Effector CD8-positive, alpha-beta T cell (primary cell): ENCODE results near the gene THTPA.
"Not testable (repeated sequence)": the region's sequence is repeated elsewhere in the genome, so short reads cannot be mapped to it uniquely, and the experiment has no call there.

ENCODE experiments used
- DNase-seq: peaks from one replicate; lab custom pipeline; 2025; lab: John Stamatoyannopoulos, UW

Gene THTPA

DNA sequence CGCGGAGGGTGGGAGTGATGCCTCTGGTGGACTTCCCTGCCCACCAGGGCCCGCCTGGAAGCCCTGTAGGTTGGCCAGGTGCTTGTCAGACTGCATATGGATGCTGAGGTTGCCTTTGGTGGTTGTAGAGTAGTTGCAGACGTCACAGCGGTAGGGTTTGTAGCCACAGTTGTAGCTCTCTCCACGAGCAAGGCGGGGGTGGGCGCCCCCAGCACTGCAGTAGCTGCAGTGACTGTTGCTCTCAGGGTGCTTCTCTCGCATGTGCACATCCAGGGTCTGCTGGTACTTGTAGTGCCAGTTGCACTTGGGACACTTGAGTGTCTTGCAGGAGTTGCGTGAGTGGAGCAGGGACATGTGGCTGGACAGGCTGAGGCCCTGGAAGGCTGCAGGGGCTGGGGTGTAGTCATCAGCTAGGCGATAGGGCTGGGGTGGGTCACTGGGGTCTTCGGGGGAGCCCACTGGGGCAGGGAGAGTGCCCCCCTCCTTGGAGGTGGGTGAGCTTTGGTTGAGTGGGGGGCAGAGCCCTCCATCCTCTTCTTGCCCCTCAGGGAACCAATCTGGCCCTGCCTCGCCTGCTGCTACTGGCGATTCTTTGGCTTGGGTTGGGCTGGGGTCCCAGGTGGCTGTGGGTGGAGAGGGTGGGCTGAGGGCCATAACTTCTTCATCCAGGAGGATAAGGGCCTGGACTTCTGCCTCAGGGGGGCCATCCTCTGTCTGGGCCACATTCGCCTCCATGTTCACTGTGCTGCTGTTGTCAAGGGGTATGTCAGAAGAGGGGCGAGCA lies 22.2 kb upstream of the THTPA start:
- DNase-seq, result no peak

DNA sequence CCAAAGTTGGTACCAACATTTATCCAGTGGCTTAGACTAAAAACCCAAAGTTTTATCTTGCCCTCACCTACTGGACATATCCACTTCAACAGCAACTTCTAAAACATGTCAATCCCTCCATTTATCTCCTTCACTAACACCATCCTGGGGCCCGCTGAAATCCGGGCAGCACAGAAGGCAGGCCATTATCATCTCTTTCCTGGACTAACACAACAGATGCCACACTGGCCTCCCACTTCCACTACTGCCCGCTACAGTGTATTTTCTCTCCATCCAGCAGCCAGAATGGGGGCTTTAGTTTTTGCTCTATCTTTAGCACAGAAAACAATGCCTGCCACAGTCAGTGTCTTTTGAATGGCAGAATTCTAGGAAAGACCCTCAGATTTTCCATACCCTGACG lies 20.1 kb upstream of the THTPA start:
- DNase-seq, result no peak

- no peak for DNase-seq
Measured at GRCh38 chr14:23536494-23536893, 19.6 kb upstream of the THTPA start.

DNA sequence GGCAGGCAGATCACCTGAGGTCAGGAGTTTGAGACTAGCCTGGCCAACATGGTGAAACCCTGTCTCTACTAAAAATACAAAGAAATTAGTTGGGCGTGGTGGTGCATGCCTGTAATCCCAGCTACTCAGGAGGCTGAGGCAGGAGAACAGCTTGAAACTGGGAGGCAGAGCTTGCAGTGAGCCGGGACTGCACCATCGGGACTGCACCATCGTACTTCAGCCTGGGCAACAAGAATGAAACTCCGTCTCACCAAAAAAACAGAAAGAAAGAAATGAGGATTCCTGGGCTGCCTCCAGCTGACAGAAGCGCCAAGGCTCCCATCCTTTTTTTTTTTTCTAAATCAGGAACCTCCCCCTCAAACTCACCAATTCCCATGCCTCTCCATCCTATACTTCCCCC lies 19.2 kb upstream of the THTPA start:
- not testable (repeated sequence) for DNase-seq

DNA sequence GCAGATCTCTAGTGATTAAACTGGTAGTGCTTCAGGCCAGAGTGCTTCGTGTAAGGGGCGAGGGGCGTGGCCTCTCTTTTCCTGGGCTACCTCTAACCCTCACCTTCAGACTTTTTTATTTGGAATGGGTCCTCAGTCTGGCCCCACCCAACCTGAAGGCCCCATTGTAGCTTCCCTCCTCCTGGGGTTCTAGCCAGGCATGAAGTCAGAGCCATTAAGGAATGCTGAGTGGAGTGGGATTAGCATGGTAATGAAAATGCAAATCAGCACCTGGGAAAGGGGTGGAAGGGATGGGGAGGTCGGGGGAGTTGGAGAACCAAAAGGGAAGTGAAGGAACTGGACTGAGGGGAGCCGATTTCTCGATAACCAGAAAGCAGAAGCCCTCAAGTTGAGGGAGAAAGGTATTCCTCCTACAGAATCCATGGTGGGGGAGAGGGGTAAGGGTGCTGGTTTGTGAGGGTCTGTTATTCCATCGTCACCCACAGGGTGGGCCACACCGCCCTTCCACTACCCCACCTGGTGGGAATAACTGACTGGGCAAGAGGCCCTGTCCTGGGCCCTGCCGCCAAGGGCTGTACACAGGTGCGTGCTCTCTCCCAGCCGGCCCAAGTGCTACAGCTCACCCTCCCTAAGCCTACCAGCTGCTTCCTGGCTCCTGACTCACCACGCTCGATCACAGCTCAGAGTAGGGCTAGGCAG lies 18.6 kb upstream of the THTPA start:
- DNase-seq, result no peak

- no peak for DNase-seq
Measured at GRCh38 chr14:23538050-23538718, 17.9 kb upstream of the THTPA start.

DNA sequence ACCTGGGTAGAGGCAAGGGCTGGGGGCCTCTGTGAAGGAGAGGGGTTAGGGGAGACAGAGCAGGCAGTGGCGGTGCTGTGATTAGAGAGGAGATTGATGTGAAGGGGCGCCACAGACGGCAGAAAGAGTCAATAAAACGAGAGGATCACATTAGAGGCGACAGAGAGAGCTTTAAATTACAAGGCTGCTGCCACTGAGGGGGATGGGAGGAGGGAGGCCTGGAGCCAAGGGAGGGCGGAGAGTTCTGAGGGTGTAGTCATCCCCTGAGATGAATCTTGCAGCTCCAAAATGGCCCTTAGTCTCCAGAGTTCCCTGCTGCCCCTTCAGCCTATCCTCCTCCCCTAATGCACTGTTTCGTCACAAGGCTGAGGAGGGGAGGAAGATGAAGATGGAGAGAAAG lies 17.3 kb upstream of the THTPA start:
- no peak for DNase-seq

DNA sequence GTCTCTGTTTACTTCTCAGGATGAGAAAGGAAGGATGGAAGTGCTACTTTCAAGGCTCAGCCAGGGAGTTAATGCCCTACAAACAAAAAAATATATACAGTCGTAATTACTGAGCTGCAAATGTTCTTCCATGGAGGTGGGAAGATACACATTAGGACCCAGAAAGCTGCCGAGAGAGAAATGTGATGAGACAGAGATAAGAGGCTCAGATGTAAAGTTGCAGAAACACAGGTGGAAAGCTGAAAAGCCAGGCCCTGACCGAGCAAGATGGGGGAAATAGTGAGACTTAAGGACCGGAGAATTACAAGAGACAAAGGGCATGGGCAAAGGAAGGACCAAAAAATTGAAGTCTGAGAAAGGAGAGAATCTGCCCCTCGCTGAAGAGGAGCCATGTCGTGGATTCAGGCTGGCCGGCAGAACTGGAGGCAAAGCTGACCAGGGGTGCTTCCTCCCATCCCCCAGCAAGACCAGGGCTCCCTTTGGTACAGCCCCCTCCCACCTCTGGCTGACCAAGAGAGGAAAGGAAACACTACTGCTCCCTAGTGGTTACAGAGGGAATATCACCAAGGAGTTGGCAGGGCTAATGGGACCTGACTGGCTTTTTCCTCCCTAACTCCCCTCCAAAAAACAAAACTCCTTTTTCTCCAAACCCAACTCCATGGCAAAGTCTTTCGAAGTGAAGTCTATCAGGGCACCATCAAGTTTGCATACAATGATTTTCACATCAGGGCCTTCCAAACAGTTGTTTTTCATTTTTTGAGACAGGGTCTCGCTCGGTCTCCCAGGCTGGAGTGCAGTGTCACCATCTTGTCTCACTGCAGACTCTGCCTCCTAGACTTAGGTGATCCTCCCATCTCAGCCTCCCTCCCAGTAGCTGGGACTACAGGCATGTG lies 16.6 kb upstream of the THTPA start:
- DNase-seq, result no peak

GRCh38 chr14:23540141-23540469 lies 16.0 kb upstream of the THTPA start:
- DNase-seq, result no peak

DNA sequence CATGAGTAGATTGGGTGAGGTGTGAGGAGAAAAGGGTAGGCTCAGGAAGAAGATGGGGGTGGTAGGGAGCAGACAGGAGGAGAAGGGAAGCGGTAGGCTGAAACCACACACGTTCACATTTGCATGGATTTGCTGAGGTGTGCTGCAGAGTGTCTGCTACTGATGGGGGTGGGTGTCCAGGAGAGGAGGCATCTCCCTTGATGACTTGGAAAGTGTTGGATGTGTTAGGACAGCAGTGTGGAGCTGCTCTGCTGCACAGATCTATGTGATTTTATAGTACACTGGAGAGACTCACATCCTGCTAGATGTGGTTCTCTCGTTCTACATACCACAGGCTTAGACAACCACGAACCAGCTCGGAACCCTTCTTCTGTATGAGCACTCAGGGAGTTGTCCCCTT lies 13.8 kb upstream of the THTPA start:
- no peak for DNase-seq

DNA sequence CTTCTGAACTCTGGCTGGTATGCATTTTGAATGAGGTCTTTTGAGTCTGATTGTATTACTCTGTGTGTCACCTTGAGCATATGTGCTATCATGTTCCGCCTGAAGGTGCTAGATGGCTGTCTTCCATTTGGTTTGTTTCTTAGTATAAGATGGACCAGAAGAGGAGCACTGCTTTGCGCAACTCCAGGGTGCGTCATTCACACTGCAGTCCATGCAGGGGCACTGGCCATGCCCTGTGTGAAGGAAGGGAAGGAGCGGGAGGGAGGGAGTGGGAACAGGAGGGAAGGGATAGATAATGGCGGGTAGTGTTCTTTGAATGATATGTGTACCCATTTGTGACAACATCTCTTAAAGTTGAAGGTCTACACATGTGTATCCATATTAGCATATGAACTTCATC lies 12.7 kb upstream of the THTPA start:
- no peak for DNase-seq

DNA sequence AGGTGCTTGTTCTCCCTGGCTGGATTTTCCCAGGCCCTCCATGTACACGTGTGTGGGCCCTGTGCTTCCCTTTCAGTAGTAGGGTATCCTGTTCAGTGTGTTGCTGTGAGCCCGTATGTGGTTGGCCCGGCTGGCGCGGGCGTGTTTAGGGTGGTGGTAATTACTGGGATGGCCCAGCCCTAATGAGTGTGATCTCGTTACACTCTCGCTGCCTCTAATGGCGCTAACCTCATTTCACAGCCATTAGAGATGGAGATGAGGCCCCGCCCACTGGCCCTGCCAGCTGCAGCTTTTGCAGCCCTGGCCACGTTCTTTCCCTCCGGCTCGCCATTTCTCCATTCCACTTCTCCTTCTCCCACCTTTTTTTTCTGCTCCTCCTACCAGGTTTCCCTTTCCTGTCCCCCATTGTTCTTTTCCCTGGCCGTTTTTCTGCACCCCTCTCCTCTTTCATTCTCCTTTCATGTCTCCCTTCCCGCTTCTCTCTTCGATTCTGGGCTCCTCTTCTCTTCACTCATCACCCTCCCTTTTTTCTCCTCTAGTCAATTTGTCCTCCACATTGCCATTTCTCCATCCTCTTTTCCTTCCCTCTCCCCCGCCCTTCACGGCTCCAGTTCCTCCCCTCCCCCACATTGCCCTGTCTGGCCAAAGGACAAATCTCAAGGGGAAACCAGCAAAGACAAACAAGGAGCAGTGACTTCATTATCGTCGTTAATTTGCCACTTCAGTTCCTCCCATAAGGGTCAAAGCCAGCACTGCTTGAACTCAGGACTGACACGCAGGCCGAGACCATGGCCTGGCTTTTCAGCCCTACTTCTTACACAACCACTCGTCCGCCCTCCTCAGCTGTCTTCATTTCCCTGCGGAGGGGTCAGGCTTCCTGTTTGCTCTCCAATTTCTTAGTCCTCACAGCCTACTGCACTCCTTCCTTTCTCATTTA lies 11.3 kb upstream of the THTPA start:
- DNase-seq, result no peak

DNA sequence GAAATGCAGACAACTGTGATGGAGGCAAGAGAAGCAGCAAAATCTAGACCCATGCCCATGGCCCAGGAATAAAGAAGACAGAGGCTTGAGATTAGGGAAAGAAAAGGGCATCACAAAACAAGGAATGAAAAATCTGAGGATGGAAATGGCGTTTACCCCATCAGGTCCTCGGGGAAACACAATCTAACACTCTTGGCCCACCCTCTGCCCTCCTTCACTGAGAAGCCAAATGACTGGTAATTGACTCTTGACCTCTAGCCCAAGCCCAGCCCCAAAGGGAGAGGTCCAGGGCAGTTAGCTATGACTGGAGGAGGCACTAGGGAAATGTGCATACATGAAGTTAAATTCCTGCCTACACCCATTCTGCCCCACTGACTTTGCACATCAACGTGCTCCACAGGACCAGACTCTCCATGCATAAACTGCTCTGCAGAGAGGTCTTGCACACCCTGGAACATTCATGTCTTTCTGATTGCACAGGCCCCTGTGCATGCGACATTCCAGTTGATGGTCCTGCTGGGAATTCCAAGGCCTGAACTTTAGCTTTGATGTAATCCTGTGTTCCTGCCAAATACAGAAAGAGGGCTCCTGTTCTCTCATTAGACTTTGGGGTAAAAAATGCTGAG lies 10.2 kb upstream of the THTPA start:
- DNase-seq, result no peak

DNA sequence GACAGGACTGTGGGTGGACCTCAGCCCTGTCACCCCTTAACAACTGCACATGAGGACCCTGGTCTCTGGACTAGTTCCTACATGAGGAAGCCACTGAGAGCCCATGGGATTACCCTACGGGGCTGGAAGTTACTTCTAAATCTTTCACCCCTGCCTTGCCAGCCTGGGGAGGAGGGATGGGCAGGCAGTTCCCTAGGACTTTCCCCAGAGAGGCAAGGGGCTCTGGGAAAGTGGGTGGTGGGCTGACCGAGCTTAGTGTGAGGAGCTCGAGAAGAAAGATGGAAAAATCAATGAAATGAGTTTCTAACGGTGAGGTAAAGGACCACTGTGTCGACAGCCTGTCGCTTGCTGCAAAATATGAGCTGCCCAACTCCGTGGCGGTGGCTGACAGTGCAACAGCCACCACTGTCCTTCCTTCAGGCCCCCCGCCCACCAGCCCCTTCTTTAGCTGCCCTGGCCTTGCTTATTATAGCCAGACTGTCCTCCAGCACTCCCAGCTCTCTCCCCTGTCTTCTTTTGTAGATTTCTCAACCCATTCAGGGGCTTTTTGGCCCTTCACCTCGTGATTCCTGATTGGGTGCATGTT lies 9.5 kb upstream of the THTPA start:
- DNase-seq, result no peak

DNA sequence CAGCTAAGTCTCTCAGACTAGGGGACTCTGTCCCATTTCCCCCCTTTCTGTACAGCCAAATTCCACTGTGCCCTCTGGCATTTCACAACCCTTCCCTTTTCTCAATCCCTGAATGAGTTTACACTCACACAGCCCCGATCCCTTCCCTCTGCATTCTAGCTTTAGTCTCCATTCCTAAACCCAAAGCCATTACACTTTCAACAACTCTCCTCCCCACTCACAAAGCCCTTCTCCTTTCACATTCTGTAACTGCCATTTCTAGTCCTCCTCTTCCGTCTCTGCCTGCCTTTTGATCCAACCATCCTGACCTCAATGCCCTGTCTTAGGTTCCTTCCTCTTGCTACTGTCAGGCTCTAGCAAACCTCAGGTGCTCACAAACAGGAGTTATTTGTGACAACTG lies 8.1 kb upstream of the THTPA start:
- DNase-seq, result no peak

DNA sequence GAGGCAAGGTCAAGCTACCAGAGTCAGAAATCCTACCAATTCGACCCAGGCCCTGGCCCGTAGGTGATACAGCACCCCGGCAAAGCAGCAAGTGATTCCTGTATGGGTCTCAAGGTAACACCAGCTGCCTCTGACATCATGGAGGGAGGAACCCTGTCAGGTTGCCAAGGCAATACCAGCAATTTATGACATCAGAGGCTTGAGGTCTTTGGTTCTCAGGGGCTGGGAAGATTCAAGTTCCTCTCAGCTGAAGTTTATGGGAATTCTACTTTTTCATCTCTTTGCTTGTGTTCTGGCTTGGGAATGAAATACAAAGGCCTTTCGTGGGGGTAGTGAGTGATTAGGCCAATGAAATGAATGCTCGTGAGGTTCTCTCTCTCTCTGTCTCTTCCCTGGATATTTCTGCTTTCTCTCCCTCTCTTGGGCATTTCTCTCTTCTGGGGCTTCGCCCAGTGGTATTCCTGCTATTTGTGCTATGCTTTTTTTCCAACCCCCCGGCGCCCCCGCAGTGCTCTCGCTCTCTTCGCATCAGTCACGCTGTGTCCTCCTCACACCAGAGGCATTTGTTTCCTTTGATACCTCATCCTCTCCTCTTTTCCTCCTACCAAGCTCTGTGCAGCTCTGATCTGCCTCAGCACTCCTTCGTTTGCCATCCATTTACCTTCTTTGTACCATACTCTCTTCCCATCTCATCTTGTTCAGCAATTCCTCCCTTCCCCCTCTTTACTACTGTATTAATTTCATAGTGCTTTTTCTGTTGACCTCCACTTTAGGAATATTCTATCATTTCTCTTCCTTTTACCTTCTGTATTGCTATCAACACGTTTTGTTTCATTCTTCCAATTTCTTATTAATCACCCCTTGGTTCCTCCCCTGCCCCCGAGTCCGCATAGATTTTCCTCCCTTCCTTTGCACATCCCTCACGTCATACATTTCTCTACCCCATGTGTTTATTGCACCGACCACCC lies 7.4 kb upstream of the THTPA start:
- no peak for DNase-seq

- DNase-seq, result no peak
Measured at GRCh38 chr14:23550131-23550811, 5.8 kb upstream of the THTPA start.

- DNase-seq, result no peak
Measured at GRCh38 chr14:23550812-23551265, 5.2 kb upstream of the THTPA start.
